HL-60 (cell line): ENCODE data around the gene SCYL1.

ENCODE experiments used
- DNase-seq, 2 experiments: peaks; one replicate each; pipeline ENCODE4 v3.0.0-alpha.2; 2010 to 2020; ENCODE audit warnings: low read depth in 1 of 2, low spot score in 1 of 2
- H3K27ac ChIP-seq: fragments of 250-450 bp; sonication (Bioruptor Pico); replicated peaks from 2 replicates; pipeline ENCODE4 v1.5.1; 2020; ENCODE audit warnings: mild to moderate bottlenecking, moderate library complexity
- H3K27me3 ChIP-seq: fragments of 250-450 bp; sonication (Bioruptor Pico); 2 replicates; pipeline ENCODE4 v1.5.1; 2021; ENCODE audit warnings: mild to moderate bottlenecking, moderate library complexity; ENCODE audit not compliant: insufficient read depth, poor library complexity, severe bottlenecking
- H3K4me3 ChIP-seq: replicated peaks from 2 replicates; pipeline ENCODE4 v1.5.1; 2011; ENCODE audit warnings: mild to moderate bottlenecking, control low read depth, low read length; ENCODE audit not compliant: insufficient read depth
- CTCF ChIP-seq: IDR thresholded peaks from one replicate; pipeline ENCODE4 v1.5.1; 2011; ENCODE audit warnings: low read length, control low read depth, inconsistent platforms; ENCODE audit not compliant: insufficient read depth
- GABPA ChIP-seq: IDR thresholded peaks from 2 replicates; pipeline ENCODE4 v1.6.1; 2012; ENCODE audit warnings: low read depth
- POLR2AphosphoS5 ChIP-seq: IDR thresholded peaks from 2 replicates; pipeline ENCODE4 v1.6.1; 2012; ENCODE audit warnings: low read depth
- SPI1 ChIP-seq: IDR thresholded peaks from 2 replicates; pipeline ENCODE4 v1.6.1; 2012; ENCODE audit warnings: low read depth, mild to moderate bottlenecking, borderline replicate concordance
- TF ChIP-seq, protein P1 (sequence below): IDR thresholded peaks from 2 replicates; pipeline ENCODE4 v1.6.1; 2012; ENCODE audit warnings: low read depth; ENCODE audit not compliant: insufficient replicate concordance

The SCYL1 gene

DNA sequence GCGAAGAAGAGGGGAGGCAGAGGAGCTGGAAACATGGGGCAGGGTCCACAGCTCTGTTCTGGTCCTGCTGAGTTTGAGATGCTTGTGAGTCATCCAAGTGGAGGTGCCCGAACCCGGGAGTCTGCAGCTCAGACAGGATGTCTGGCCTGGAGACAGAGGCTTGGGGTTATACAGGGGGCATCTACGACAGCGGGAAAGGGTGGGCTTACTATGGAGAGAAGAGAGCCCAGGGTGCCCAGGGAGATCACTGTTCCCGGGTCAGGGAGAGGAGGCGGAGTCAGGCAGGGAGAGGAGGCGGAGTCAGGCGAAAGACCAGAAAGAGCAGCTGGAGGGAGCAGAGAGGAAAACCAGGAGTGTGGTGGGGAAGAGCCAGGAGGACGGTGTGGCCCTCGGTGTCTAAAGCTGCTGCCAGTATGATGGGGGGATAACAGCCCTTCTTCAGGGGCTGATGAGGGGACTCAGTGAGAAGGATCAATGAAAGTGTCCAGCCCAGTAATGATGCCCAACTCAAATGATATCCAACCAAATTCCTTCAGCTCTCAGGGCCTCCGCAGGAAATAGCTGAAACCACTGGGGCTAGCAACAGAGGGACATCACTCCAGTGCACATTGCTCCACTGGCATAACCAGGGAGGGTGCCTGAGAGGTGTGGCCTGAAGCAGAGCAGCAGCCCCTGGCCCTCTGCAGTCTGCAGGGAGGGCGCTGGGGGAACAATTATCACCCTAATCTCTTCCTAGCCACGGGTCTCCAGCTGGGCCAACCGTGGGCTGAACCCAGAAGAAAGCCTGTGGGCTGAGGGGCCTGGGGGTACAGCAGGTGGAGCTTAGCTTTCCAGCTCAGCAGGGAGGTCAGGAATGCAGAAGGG, 35.9 kb downstream of the SCYL1 start:
- DNase-seq: no peak
- no peaks in the 10 kb centered on the region for H3K27me3 ChIP-seq
- H3K4me3 ChIP-seq: no peak overlapping the region
- TF ChIP-seq SPI1 (no peak), GABPA (no peak), POLR2AphosphoS5 (no peak), CTCF (no peak)
- TF ChIP-seq, protein P1, sequence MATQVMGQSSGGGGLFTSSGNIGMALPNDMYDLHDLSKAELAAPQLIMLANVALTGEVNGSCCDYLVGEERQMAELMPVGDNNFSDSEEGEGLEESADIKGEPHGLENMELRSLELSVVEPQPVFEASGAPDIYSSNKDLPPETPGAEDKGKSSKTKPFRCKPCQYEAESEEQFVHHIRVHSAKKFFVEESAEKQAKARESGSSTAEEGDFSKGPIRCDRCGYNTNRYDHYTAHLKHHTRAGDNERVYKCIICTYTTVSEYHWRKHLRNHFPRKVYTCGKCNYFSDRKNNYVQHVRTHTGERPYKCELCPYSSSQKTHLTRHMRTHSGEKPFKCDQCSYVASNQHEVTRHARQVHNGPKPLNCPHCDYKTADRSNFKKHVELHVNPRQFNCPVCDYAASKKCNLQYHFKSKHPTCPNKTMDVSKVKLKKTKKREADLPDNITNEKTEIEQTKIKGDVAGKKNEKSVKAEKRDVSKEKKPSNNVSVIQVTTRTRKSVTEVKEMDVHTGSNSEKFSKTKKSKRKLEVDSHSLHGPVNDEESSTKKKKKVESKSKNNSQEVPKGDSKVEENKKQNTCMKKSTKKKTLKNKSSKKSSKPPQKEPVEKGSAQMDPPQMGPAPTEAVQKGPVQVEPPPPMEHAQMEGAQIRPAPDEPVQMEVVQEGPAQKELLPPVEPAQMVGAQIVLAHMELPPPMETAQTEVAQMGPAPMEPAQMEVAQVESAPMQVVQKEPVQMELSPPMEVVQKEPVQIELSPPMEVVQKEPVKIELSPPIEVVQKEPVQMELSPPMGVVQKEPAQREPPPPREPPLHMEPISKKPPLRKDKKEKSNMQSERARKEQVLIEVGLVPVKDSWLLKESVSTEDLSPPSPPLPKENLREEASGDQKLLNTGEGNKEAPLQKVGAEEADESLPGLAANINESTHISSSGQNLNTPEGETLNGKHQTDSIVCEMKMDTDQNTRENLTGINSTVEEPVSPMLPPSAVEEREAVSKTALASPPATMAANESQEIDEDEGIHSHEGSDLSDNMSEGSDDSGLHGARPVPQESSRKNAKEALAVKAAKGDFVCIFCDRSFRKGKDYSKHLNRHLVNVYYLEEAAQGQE: no peak
- no peak overlapping the region for H3K27ac ChIP-seq

DNA sequence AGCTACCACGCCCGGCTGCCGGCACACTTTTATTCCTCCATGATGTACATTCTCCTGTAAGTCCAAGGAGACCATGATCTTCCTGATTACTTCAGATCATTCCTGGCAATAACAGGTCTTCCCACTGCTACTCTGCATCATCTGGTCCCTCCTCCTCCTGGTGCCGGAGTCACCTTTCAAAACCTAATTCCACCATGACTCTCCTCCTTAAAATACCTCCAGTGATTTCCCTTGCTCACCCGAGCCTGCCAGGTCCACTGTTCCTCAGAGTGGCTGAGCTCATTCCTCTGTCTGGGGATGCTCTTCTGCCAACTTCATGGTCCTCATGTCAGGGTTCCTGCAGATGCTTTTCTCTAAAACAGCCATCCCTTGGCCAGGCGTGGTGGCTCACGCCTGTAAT, 37.1 kb downstream of the SCYL1 start:
- TF ChIP-seq, protein P1: no peak
- no peak for TF ChIP-seq SPI1
- no peak for TF ChIP-seq GABPA
- TF ChIP-seq CTCF: no peak
- TF ChIP-seq POLR2AphosphoS5: no peak
- H3K27ac ChIP-seq: no peak overlapping the region

GRCh38 chr11:65562788-65563187, 37.9 kb downstream of the SCYL1 start:
- no peak overlapping the region for H3K4me3 ChIP-seq
- TF ChIP-seq, protein P1: no peak
- no peaks in the 10 kb centered on the region for H3K27me3 ChIP-seq
- H3K27ac ChIP-seq: no peak overlapping the region
- DNase-seq: no peak

More for the DNA sequence above, 37.1 kb downstream of the SCYL1 start:
- DNase-seq: no peak
- H3K27me3 ChIP-seq: no peaks in the 10 kb centered on the region
- no peak overlapping the region for H3K4me3 ChIP-seq
